Panc1 (cell line): ENCODE measurements around the gene BRD4. TPM values are rescaled to one million over a fixed set of nuclear protein-coding genes. Genes with fewer than 3 reads are reported as not detected.

Experiments used
- ATAC-seq: fragments of 200-7000 bp; cut with Tn5 transposase; 2 replicates; pipeline ENCODE4 v1.9.1; 2020; ENCODE audit warnings: mild to moderate bottlenecking, moderate library complexity
- BruUV-seq: library from RNA; stranded (reverse); fragments of 400-500 nt; replicated peaks from 2 replicates; lab custom pipeline; 2021; lab: Mats Ljungman, UMichigan
- CTCF ChIA-PET: fragments of 300-600 bp; sonication (Branson Sonifier 250); formaldehyde crosslinking; loops from one replicate; lab custom pipeline; 2022; ENCODE audit warnings: antibody characterized with exemption; lab: Charles Lee
- POLR2A ChIA-PET: fragments of 300-600 bp; sonication (Branson Sonifier 250); formaldehyde crosslinking; loops from one replicate; lab custom pipeline; 2022; ENCODE audit warnings: antibody characterized with exemption; lab: Charles Lee
- DNase-seq: peaks from one replicate; pipeline ENCODE4 v3.0.0-alpha.2; 2010; ENCODE audit warnings: low read depth, low spot score
- H3K27ac ChIP-seq: 2 replicates; pipeline ENCODE4 v1.5.1; 2011; ENCODE audit warnings: mild to moderate bottlenecking, low read length, inconsistent platforms
- H3K27me3 ChIP-seq: fragments of 200-500 bp; sonication (Bioruptor generic); 2 replicates; pipeline ENCODE4 v1.6.0; 2014; ENCODE audit warnings: low read length, inconsistent platforms; ENCODE audit not compliant: control insufficient read depth, insufficient read depth
- H3K36me3 ChIP-seq: fragments of 200-500 bp; sonication (Bioruptor generic); 2 replicates; pipeline ENCODE4 v1.5.1; 2014; ENCODE audit warnings: inconsistent platforms, mild to moderate bottlenecking, low read length, moderate library complexity; ENCODE audit not compliant: control insufficient read depth, insufficient read depth
- H3K4me1 ChIP-seq: 2 replicates; pipeline ENCODE4 v1.5.1; 2011; ENCODE audit warnings: inconsistent platforms, mild to moderate bottlenecking, low read length, moderate library complexity; ENCODE audit not compliant: control insufficient read depth, insufficient read depth
- H3K4me3 ChIP-seq, 2 experiments: 2 replicates each; pipeline ENCODE4 v1.5.1; 2011 to 2012; ENCODE audit warnings: low read depth in 2 of 2, low read length in 2 of 2, mild to moderate bottlenecking in 2 of 2, inconsistent platforms in 1 of 2, moderate library complexity in 1 of 2
- H3K9me3 ChIP-seq: fragments of 200-500 bp; sonication (Bioruptor generic); 2 replicates; pipeline ENCODE4 v1.5.1; 2014; ENCODE audit warnings: low read depth, mild to moderate bottlenecking, inconsistent platforms, low read length, moderate library complexity; ENCODE audit not compliant: control insufficient read depth, insufficient read depth
- CTCF ChIP-seq: fragments of 450-650 bp; IDR thresholded peaks from 2 replicates; pipeline ENCODE4 v1.5.1; 2017; ENCODE audit warnings: mild to moderate bottlenecking
- POLR2AphosphoS5 ChIP-seq: IDR thresholded peaks from 2 replicates; pipeline ENCODE4 v1.6.1; 2012; ENCODE audit warnings: mild to moderate bottlenecking, low read depth, low read length, moderate library complexity
- SIN3A ChIP-seq: IDR thresholded peaks from 2 replicates; pipeline ENCODE4 v1.6.1; 2012; ENCODE audit warnings: low read depth, mild to moderate bottlenecking, low read length, moderate library complexity, borderline replicate concordance; ENCODE audit not compliant: insufficient read depth
- TCF7L2 ChIP-seq: IDR thresholded peaks from 2 replicates; pipeline ENCODE4 v1.6.1; 2011; ENCODE audit warnings: mild to moderate bottlenecking, low read depth, low read length, inconsistent platforms
- in situ Hi-C: cut with HindIII; loops from 2 replicates; pipeline ENCODE4 v1.10.0; 2016; ENCODE audit warnings: low sequenced_read_pairs, low pct_unique_long_range_greater_than_20kb
- intact Hi-C: fragments of 100-400 bp; cut with micrococcal nuclease; formaldehyde crosslinking; loops from one replicate; pipeline ENCODE4 v1.10.0; 2022; ENCODE audit not compliant: unreplicated experiment
- total RNA-seq: library from RNA; stranded (reverse); gene quantifications from one replicate; pipeline ENCODE4 v1.2.1, GENCODE V29; 2021; ENCODE audit not compliant: unreplicated experiment
- TF ChIP-seq, protein P1 (sequence below), 2 experiments: IDR thresholded peaks; 2 replicates each; pipeline ENCODE4 v1.6.1; 2011 to 2012; ENCODE audit warnings: low read depth in 2 of 2, control low read depth in 1 of 2, low read length in 1 of 2, mild to moderate bottlenecking in 1 of 2, moderate library complexity in 1 of 2; ENCODE audit not compliant: insufficient read depth in 1 of 2

BRD4 gene
- total RNA-seq, 1 experiment from 2014 or later = 102 TPM

GRCh38 chr19:15239337-15239949 lies 92.9 kb downstream of the BRD4 start:
- intact Hi-C loops (no loop called here), in situ Hi-C loops (no loop called here)
- H3K27me3 ChIP-seq = no peaks in the 10 kb centered on the region
- H3K27ac ChIP-seq = no peak overlapping the region
- no peak overlapping the region for H3K4me3 ChIP-seq
- no peaks in the 10 kb centered on the region for H3K4me1 ChIP-seq
- H3K9me3 ChIP-seq = no peaks in the 10 kb centered on the region
- H3K36me3 ChIP-seq = no peaks in the 10 kb centered on the region; the same call in 1 of the 2 replicates
- no peak for TF ChIP-seq POLR2AphosphoS5
- TF ChIP-seq SIN3A = no peak
- no peak for TF ChIP-seq CTCF
- TF ChIP-seq, protein P1, sequence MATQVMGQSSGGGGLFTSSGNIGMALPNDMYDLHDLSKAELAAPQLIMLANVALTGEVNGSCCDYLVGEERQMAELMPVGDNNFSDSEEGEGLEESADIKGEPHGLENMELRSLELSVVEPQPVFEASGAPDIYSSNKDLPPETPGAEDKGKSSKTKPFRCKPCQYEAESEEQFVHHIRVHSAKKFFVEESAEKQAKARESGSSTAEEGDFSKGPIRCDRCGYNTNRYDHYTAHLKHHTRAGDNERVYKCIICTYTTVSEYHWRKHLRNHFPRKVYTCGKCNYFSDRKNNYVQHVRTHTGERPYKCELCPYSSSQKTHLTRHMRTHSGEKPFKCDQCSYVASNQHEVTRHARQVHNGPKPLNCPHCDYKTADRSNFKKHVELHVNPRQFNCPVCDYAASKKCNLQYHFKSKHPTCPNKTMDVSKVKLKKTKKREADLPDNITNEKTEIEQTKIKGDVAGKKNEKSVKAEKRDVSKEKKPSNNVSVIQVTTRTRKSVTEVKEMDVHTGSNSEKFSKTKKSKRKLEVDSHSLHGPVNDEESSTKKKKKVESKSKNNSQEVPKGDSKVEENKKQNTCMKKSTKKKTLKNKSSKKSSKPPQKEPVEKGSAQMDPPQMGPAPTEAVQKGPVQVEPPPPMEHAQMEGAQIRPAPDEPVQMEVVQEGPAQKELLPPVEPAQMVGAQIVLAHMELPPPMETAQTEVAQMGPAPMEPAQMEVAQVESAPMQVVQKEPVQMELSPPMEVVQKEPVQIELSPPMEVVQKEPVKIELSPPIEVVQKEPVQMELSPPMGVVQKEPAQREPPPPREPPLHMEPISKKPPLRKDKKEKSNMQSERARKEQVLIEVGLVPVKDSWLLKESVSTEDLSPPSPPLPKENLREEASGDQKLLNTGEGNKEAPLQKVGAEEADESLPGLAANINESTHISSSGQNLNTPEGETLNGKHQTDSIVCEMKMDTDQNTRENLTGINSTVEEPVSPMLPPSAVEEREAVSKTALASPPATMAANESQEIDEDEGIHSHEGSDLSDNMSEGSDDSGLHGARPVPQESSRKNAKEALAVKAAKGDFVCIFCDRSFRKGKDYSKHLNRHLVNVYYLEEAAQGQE (IDR thresholded peaks at IDR 0.05; ENCODE audit: insufficient read depth in 1 of 2, low read depth in 2 of 2, low read length in 1 of 2) = no peak
- TF ChIP-seq TCF7L2 = no peak
- POLR2A ChIA-PET = no interaction called here
- CTCF ChIA-PET = no interaction called here
- ATAC-seq (no peak), DNase-seq (no peak)
- no TSS peak for BruUV-seq

DNA sequence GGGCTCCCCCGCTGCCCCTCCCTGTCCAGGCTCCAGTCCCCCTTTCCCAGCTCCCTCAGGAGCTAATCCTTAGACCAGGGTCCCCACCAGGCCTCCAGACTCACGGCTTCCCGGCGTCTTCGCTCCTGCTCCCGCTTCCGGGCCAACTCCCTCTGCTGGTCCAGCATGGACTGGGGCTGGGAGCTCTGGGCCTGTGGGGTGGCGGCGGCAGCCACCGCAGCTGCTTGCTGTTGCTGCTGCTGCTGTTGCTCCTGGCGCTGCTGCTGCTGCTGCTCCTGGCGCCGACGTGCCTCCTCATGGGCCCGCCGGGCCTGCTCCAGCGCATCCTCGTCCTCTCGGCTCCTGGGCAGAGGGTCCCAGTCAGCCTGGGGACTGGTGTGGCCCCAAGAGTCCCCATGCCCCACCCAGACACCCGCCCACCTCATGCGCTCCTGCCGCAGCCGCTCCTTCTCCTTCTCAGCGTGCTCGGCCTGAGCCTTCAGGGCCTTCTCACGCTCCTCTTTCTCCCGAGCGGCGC lies 93.6 kb downstream of the BRD4 start:
- no peaks in the 10 kb centered on the region; the same call in 1 of the 2 replicates for H3K36me3 ChIP-seq
- ChIA-PET POLR2A (no interaction called here), CTCF (no interaction called here)

More for the DNA sequence above, 93.6 kb downstream of the BRD4 start:
- no peaks in the 10 kb centered on the region for H3K9me3 ChIP-seq
- H3K4me1 ChIP-seq = no peaks in the 10 kb centered on the region
- H3K27ac ChIP-seq = no peak overlapping the region
- no peaks in the 10 kb centered on the region for H3K27me3 ChIP-seq
- in situ Hi-C loops (no loop called here), intact Hi-C loops (no loop called here)
- no peak for ATAC-seq
- DNase-seq = no peak
- TF ChIP-seq SIN3A (no peak), POLR2AphosphoS5 (no peak), CTCF (no peak), TCF7L2 (no peak)
- TF ChIP-seq, protein P1 (IDR thresholded peaks at IDR 0.05; ENCODE audit: insufficient read depth in 1 of 2, low read depth in 2 of 2, low read length in 1 of 2) = no peak
- BruUV-seq = no TSS peak
- H3K4me3 ChIP-seq = no peak overlapping the region
